HepG2 (cell line): ENCODE measurements around the gene CAPSL. TPM values are rescaled to one million over a fixed set of nuclear protein-coding genes. Genes with fewer than 3 reads are reported as not detected.

Experiments
- ATAC-seq: fragments of 200-7000 bp; cut with Tn5 transposase; 3 replicates; pipeline ENCODE4 v1.9.1; 2020; ENCODE audit warnings: mild to moderate bottlenecking, moderate library complexity
- BruUV-seq: library from RNA; stranded (reverse); fragments of 400-500 nt; replicated peaks from 2 replicates; lab custom pipeline; 2021; lab: Mats Ljungman, UMichigan
- CTCF ChIA-PET: fragments of 300-600 bp; formaldehyde crosslinking; extraction: SDS; loops from one replicate; lab custom pipeline; 2021; ENCODE audit warnings: low total read pairs, inconsistent platforms, low intra/inter-chr PET ratio; lab: Yijun Ruan, JAX
- POLR2A ChIA-PET: fragments of 350-600 bp; sonication (Branson Sonifier 250); formaldehyde crosslinking; loops from one replicate; lab custom pipeline; 2020; ENCODE audit warnings: antibody characterized with exemption, inconsistent platforms; lab: Yijun Ruan, JAX
- DNase-seq: peaks from one replicate; pipeline ENCODE4 v3.0.0-alpha.2; 2015; ENCODE audit warnings: low spot score
- FAIRE-seq: peaks from 3 replicates; lab custom pipeline; 2011; peaks lifted over from hg19 to GRCh38; lab: Jason Lieb, UNC
- H2AFZ ChIP-seq: one replicate; pipeline ENCODE4 v1.6.1; 2011; ENCODE audit warnings: low read length, inconsistent platforms
- H3K27ac ChIP-seq: fragments of 300-600 bp; 3 replicates; pipeline ENCODE4 v1.8.0; 2011; ENCODE audit warnings: mixed run types, mild to moderate bottlenecking, mixed read lengths, low read length, inconsistent platforms; ENCODE audit not compliant: insufficient read depth; ENCODE audit errors: extremely low read length
- H3K27me3 ChIP-seq, 2 experiments: fragments of 200-600 bp in 1 of 2; 2 replicates in 1 of 2; 3 replicates in 1 of 2; pipeline versions ENCODE4 v1.6.0 to v1.8.0; 2011; ENCODE audit warnings: low read length in 2 of 2, mild to moderate bottlenecking in 2 of 2, moderate library complexity in 2 of 2, inconsistent platforms in 1 of 2; ENCODE audit not compliant: insufficient read depth in 2 of 2, control insufficient read depth in 1 of 2
- H3K36me3 ChIP-seq, 2 experiments: fragments of 200-600 bp in 1 of 2; replicated peaks in 1 of 2; 2 replicates in 1 of 2; 3 replicates in 1 of 2; pipeline versions ENCODE4 v1.5.1 to v1.8.0; 2011; ENCODE audit warnings: low read length in 2 of 2, inconsistent platforms in 1 of 2; ENCODE audit not compliant: insufficient read depth in 2 of 2, control insufficient read depth in 1 of 2
- H3K4me1 ChIP-seq: 2 replicates; pipeline ENCODE4 v1.5.1; 2012; ENCODE audit warnings: low read length, inconsistent platforms; ENCODE audit not compliant: insufficient read depth
- H3K4me2 ChIP-seq: 2 replicates; pipeline ENCODE4 v1.6.0; 2011; ENCODE audit warnings: low read depth, low read length, inconsistent platforms
- H3K4me3 ChIP-seq, 3 experiments: fragments of 200-600 bp in 1 of 3; sonication (generic), shearing (Covaris generic) in 1 of 3; replicated peaks in 1 of 3; 2 replicates each; pipeline ENCODE4 v1.5.1; 2011 to 2016; ENCODE audit warnings: low read length in 3 of 3, inconsistent platforms in 2 of 3, low read depth in 2 of 3, mild to moderate bottlenecking in 2 of 3, control low read depth in 1 of 3, mixed read lengths in 1 of 3; ENCODE audit not compliant: insufficient read depth in 1 of 3
- H3K79me2 ChIP-seq: one replicate; pipeline ENCODE4 v1.6.1; 2011; ENCODE audit warnings: low read length, inconsistent platforms; ENCODE audit not compliant: insufficient read depth
- H3K9ac ChIP-seq: 2 replicates; pipeline ENCODE4 v1.6.0; 2011; ENCODE audit warnings: mild to moderate bottlenecking, low read depth, low read length, inconsistent platforms; ENCODE audit not compliant: insufficient read depth
- H3K9me3 ChIP-seq: 2 replicates; pipeline ENCODE4 v1.5.1; 2012; ENCODE audit warnings: mild to moderate bottlenecking, low read length
- H4K20me1 ChIP-seq: 2 replicates; pipeline ENCODE4 v1.6.0; 2011; ENCODE audit warnings: inconsistent platforms, mild to moderate bottlenecking, low read length, moderate library complexity; ENCODE audit not compliant: insufficient read depth
- ETV6 ChIP-seq: sonication (generic); formaldehyde crosslinking; conservative IDR thresholded peaks from 2 replicates; pipeline ENCODE4 v1.4.0; 2020; ENCODE audit warnings: missing genetic modification reagents
- KDM6A ChIP-seq: IDR thresholded peaks from 2 replicates; pipeline ENCODE4 v1.6.1; 2016; ENCODE audit warnings: low read depth
- NFE2L1 ChIP-seq: sonication (generic); formaldehyde crosslinking; IDR thresholded peaks from 2 replicates; pipeline ENCODE4 v1.4.0; 2020; ENCODE audit warnings: missing genetic modification reagents, mild to moderate bottlenecking, borderline replicate concordance
- SIX4 ChIP-seq: sonication (generic); formaldehyde crosslinking; IDR thresholded peaks from 2 replicates; pipeline ENCODE4 v1.4.0; 2020; ENCODE audit warnings: missing genetic modification reagents
- SMAD9 ChIP-seq: sonication (generic); formaldehyde crosslinking; IDR thresholded peaks from 2 replicates; pipeline ENCODE4 v1.5.1; 2020; ENCODE audit warnings: mild to moderate bottlenecking, missing genetic modification reagents
- TGIF2 ChIP-seq: IDR thresholded peaks from 2 replicates; pipeline ENCODE4 v1.6.1; 2016; ENCODE audit warnings: control low read depth, missing compliant biosample characterization
- ZBTB3 ChIP-seq: sonication (generic); formaldehyde crosslinking; IDR thresholded peaks from 2 replicates; pipeline ENCODE4 v1.4.0; 2020; ENCODE audit warnings: low read depth, mild to moderate bottlenecking, moderate library complexity, missing genetic modification reagents, borderline replicate concordance
- ZKSCAN8 ChIP-seq: IDR thresholded peaks from 2 replicates; pipeline ENCODE4 v1.6.1; 2016; ENCODE audit warnings: borderline replicate concordance, missing genetic modification reagents, missing compliant biosample characterization
- ZNF766 ChIP-seq: sonication (generic); formaldehyde crosslinking; IDR thresholded peaks from 2 replicates; pipeline ENCODE4 v1.5.0; 2020; ENCODE audit warnings: missing genetic modification reagents, borderline replicate concordance
- ZNF816 ChIP-seq: sonication (generic); formaldehyde crosslinking; IDR thresholded peaks from 2 replicates; pipeline ENCODE4 v1.8.0; 2022; ENCODE audit warnings: missing genetic modification reagents, mild to moderate bottlenecking, borderline replicate concordance
- WGBS: methylation state at CpG from one replicate; pipeline ENCODE4 v1.1.6; 2017; ENCODE audit warnings: low lambda C conversion rate; 5-methylcytosine and 5-hydroxymethylcytosine counted together
- in situ Hi-C: cut with HindIII; loops from 2 replicates; pipeline ENCODE4 v1.10.0; 2017; ENCODE audit warnings: low pct_unique_long_range_greater_than_20kb; ENCODE audit not compliant: extremely low pct_ligation_motif_present
- intact Hi-C: fragments of 100-400 bp; cut with micrococcal nuclease; formaldehyde crosslinking; loops from one replicate; pipeline ENCODE4 v1.10.0; 2022; ENCODE audit not compliant: unreplicated experiment
- polyA plus RNA-seq, 8 experiments: library from polyadenylated mRNA; depleted of rRNA in 3 of 8; stranded (reverse) in 7 of 8; unstranded in 1 of 8; fragments of >200 nt; fragmentation: Illumina TruSeq in 4 of 8; extraction: Trizol in 4 of 8; gene quantifications; 2 replicates each; pipeline versions ENCODE4 v1.2.1 to v1.2.3, GENCODE V29; 2011 to 2016; ENCODE audit warnings: low read depth in 4 of 8, missing spikeins in 1 of 8, mixed read lengths in 1 of 8; ENCODE audit not compliant: insufficient read depth in 1 of 8
- total RNA-seq, 5 experiments: library from RNA; depleted of rRNA; stranded (reverse); fragments of >200 nt; fragmentation: Illumina TruSeq; extraction: Trizol; gene quantifications; 2 replicates each; pipeline ENCODE4 v1.2.3, GENCODE V29; 2016; ENCODE audit warnings: low read depth in 1 of 5
- TF ChIP-seq, protein P1 (sequence below): sonication (generic); formaldehyde crosslinking; IDR thresholded peaks from 2 replicates; pipeline ENCODE4 v1.8.0; 2022; ENCODE audit warnings: mild to moderate bottlenecking, missing genetic modification reagents; ENCODE audit not compliant: insufficient replicate concordance
- TF ChIP-seq, protein P2 (sequence below): IDR thresholded peaks from 2 replicates; pipeline ENCODE4 v1.6.1; 2016; ENCODE audit warnings: low read depth, control low read depth
- TF ChIP-seq, protein P3 (sequence below): sonication (generic); formaldehyde crosslinking; IDR thresholded peaks from 2 replicates; pipeline ENCODE4 v1.5.1; 2020; ENCODE audit warnings: missing genetic modification reagents, mild to moderate bottlenecking, borderline replicate concordance

Gene CAPSL
- total and polyA plus RNA-seq, 2 of the 13 experiments (the other 11 are each of a cell fraction or from before 2014, with no cell fraction given) = not detected

DNA sequence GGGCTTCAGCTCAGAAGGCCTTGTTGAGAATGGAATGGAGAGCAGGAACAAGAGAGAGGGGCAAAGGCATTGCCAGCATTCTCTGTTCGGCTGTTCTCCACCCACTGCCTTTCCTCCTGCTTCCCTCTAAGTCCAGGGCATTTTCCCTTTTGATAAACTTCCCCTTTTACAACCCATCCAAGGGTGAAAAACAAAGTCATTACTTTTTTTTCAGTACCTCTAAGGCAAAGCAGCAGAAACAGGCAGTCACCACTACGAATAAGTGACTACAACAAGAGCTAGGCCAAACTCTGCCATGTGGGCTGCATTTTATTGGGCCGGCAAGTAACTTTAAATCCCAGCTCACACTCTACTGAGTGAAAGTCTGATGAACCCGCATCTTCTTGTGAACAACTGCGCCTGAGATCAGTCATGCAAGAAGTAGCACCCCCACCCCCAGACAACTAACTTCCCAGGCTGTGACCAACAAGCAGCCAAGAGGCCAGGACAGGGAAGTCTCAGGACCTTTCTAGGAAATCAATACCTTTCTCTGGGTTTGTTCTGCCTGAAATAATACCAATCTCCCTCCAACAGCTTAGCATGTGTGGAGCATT, 68.6 kb downstream of the CAPSL start (continued):
- TF ChIP-seq, protein P1, sequence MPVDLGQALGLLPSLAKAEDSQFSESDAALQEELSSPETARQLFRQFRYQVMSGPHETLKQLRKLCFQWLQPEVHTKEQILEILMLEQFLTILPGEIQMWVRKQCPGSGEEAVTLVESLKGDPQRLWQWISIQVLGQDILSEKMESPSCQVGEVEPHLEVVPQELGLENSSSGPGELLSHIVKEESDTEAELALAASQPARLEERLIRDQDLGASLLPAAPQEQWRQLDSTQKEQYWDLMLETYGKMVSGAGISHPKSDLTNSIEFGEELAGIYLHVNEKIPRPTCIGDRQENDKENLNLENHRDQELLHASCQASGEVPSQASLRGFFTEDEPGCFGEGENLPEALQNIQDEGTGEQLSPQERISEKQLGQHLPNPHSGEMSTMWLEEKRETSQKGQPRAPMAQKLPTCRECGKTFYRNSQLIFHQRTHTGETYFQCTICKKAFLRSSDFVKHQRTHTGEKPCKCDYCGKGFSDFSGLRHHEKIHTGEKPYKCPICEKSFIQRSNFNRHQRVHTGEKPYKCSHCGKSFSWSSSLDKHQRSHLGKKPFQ = no peak

DNA sequence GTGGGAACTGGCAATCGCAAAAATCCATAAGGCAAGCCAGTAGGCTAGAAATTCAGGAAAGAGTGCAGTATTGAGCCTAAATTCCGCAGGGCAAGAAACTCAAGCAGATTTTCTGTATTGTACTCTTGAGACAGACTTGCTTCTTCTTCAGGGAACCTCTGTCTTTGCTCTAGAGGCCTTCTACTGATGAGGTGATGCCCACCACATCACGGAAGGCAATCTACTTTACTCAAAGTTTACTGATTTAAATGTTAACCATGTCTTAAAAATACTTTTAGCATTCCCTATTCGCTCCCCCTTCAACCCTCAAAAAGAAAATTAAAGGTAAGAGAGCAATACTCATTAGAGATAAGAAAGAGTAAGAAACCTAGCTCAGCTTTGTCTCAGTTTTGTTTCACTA, 70.4 kb downstream of the CAPSL start:
- intact Hi-C loops = no loop called here
- Histone ChIP-seq H3K4me2 (no peak overlapping the region), H3K4me3 (no peak overlapping the region), H3K79me2 (no peaks in the 10 kb centered on the region), H2AFZ (no peak overlapping the region), H3K9ac (no peak overlapping the region), H4K20me1 (no peaks in the 10 kb centered on the region), H3K4me1 (no peaks in the 10 kb centered on the region), H3K36me3 (no peaks in the 10 kb centered on the region), H3K27ac (no peak overlapping the region), H3K27me3 (no peaks in the 10 kb centered on the region), H3K9me3 (no peaks in the 10 kb centered on the region)
- TF ChIP-seq, protein P2, sequence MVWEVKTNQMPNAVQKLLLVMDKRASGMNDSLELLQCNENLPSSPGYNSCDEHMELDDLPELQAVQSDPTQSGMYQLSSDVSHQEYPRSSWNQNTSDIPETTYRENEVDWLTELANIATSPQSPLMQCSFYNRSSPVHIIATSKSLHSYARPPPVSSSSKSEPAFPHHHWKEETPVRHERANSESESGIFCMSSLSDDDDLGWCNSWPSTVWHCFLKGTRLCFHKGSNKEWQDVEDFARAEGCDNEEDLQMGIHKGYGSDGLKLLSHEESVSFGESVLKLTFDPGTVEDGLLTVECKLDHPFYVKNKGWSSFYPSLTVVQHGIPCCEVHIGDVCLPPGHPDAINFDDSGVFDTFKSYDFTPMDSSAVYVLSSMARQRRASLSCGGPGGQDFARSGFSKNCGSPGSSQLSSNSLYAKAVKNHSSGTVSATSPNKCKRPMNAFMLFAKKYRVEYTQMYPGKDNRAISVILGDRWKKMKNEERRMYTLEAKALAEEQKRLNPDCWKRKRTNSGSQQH (CRISPR knock-in tag) = no peak
- TF ChIP-seq KDM6A (CRISPR knock-in tag) (no peak), TGIF2 (no peak), ZBTB3 (CRISPR knock-in tag) (no peak), ETV6 (CRISPR knock-in tag) (no peak), ZNF766 (CRISPR knock-in tag) (no peak), NFE2L1 (CRISPR knock-in tag) (no peak), SMAD9 (CRISPR knock-in tag) (no peak), SIX4 (CRISPR knock-in tag) (no peak), ZNF816 (no peak), ZKSCAN8 (CRISPR knock-in tag) (no peak)
- TF ChIP-seq, protein P3, sequence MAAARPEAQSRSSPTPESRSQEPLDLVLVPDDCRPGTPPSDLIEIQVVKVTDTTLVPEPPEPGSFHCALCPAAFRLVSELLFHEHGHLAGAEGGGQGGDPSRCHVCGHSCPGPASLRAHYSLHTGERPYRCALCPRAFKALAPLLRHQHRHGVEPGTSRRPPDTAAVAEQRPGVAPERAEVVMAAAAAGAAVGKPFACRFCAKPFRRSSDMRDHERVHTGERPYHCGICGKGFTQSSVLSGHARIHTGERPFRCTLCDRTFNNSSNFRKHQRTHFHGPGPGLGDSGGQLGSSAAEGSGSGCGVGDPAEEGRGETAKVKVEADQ (CRISPR knock-in tag) = no peak
- FAIRE-seq (no peak), DNase-seq (no peak), ATAC-seq (no peak)
- in situ Hi-C loops = no loop called here
- BruUV-seq = no TSS peak
- ChIA-PET CTCF (no interaction called here), POLR2A (no interaction called here)
- WGBS = 18% methylated on average over 4 of the region's 4 CpGs
